ENCODE measurements around the gene SNRPB2.

The SNRPB2 gene

DNA sequence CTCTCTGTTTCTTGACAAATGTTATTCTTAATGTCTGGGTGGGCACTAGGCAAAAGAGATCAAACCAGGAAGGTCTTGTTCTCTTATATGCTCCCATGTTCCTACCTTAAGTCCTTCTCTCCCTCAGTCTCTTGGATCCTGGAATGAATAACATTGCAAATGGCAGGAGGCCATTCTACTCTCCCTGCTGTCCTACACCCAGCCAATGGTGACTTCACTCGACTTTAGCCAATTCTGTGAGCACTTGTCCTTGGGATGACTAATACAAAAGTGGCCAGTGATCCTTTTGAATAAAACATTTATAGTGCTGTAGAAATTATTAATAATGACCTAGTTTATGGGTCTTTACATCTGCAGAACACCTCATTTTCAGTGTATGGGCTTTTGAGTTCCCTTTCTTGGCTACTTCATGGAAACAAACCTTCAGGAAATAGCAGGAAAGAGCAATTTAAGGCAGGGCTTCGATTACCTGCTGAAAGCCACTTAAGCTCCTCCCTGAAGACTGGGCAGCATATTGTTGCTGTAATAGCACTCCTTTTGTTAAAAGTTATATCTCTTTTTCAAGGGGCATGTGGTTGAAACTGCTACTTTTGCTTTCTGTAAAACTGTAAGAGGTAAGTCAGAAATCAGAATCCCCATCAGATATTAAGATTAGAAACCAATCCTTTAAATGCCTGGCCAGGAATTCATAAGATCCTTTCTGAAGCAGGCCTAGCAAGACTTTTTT lies 28.8 kb downstream of the SNRPB2 start:
- no peak for TF ChIP-seq FOXP2 (optimal IDR thresholded peaks at IDR 0.05; ENCODE audit: borderline replicate concordance, extremely low read depth, extremely low read length, insufficient read depth)
- TF ChIP-seq REST (IDR thresholded peaks at IDR 0.05; ENCODE audit: insufficient read depth in 1 of 2, low read depth in 2 of 2, low read length in 2 of 2), result no peak
- no peak for TF ChIP-seq TAF1 (IDR thresholded peaks at IDR 0.05; ENCODE audit: borderline replicate concordance, insufficient read depth, low read length)
- TF ChIP-seq SIN3A (IDR thresholded peaks at IDR 0.05; ENCODE audit: borderline replicate concordance, insufficient read depth, low read length), result no peak
- TF ChIP-seq POLR2AphosphoS5 (IDR thresholded peaks at IDR 0.05; ENCODE audit: low read depth, low read length), result no peak

GRCh38 chr20:16759181-16759563 lies 29.3 kb downstream of the SNRPB2 start:
- TF ChIP-seq FOXP2 (optimal IDR thresholded peaks at IDR 0.05; ENCODE audit: borderline replicate concordance, extremely low read depth, extremely low read length, insufficient read depth), result no peak
- TF ChIP-seq SIN3A (IDR thresholded peaks at IDR 0.05; ENCODE audit: borderline replicate concordance, insufficient read depth, low read length), result no peak

DNA sequence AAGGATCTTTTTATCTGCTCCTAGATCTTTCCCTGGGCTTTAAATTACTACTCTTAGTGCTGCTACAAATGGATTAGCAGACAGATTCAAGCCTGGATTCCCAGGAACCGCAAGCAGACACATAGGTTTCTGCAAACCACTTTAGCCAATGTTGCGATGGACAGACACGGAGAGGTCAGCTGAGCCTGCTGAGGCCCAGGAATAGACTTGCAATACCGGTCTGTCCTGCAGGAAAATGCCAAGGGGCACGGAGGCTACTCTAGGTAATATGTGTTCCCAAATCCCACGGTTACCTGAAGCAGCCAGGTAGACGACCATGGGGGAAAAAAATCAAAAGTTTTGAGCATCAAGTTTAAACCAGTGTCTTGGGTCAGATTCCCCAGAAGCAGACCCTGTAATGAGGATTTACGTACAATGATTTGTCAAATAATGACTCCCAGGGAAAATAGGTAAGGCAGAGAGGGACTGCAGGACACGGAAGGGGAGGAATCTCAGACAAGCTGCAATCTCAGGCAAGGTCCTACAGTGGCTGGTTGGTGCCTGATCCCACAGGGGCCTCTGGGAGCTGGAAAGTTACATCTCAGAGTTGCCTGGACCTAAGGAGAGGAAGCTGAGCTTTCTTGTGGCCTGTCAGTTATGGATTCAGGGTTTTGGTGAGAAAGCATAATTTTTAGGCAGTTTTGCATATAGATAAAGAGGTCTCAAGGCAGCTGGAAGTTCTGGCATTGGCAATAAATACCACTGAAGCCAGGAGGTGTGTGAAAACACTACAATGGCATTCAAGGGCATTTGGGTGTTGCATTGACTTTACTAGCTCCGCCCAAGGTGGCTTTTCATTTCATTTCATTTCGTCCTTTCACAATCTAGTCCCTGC lies 30.8 kb downstream of the SNRPB2 start:
- TF ChIP-seq REST (IDR thresholded peaks at IDR 0.05; ENCODE audit: insufficient read depth in 1 of 2, low read depth in 2 of 2, low read length in 2 of 2) (no peak), TAF1 (IDR thresholded peaks at IDR 0.05; ENCODE audit: borderline replicate concordance, insufficient read depth, low read length) (no peak), FOXP2 (optimal IDR thresholded peaks at IDR 0.05; ENCODE audit: borderline replicate concordance, extremely low read depth, extremely low read length, insufficient read depth) (no peak), SIN3A (IDR thresholded peaks at IDR 0.05; ENCODE audit: borderline replicate concordance, insufficient read depth, low read length) (no peak), POLR2AphosphoS5 (IDR thresholded peaks at IDR 0.05; ENCODE audit: low read depth, low read length) (no peak)

DNA sequence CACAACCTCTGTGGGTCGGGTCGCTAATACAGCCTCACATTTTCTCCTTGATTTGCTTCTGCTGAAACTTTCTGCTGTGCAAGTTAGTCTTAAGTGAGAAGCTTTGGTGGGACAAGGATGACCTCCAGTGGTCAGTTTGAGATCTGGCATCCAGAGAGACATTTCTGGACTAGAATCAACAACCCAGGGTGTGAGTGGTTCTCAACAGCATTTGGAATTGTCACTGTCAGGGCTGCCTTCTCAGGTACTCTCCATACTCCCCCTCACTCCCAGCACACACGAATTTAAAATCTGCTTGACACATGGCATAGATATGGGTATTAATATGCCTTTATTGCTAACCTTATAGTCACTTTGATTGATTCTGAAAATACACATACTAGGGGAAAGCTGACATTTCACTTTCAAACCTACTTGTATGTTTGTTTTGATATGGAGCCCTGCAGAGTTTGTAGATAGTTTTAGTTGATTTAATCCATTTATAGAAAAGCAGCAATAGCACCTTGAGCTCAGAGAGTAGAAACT lies 31.5 kb downstream of the SNRPB2 start:
- no peak for TF ChIP-seq SIN3A (IDR thresholded peaks at IDR 0.05; ENCODE audit: borderline replicate concordance, insufficient read depth, low read length)

DNA sequence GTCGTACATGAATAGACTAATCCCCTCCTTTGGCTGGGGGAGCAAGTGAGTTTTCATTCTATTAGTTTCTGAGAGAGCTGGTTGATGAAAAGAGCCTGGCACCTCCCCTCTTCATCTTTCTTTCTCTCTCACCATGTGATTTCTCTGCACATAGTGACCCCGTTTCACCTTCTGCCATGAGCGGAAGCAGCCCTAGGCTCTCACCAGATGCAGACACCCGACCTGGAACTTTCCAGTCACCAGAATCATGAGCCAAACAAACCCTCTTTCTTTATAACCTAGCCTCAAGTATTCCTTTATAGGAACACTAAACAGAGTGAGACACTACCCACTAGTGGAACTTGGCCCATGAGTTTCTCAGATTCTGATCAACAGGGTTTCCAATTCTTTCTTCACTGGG lies 34.7 kb downstream of the SNRPB2 start:
- no peak for TF ChIP-seq SIN3A (IDR thresholded peaks at IDR 0.05; ENCODE audit: borderline replicate concordance, insufficient read depth, low read length)
- no peak for TF ChIP-seq POLR2AphosphoS5 (IDR thresholded peaks at IDR 0.05; ENCODE audit: low read depth, low read length)
- TF ChIP-seq FOXP2 (optimal IDR thresholded peaks at IDR 0.05; ENCODE audit: borderline replicate concordance, extremely low read depth, extremely low read length, insufficient read depth), result no peak
- TF ChIP-seq TAF1 (IDR thresholded peaks at IDR 0.05; ENCODE audit: borderline replicate concordance, insufficient read depth, low read length), result no peak
- TF ChIP-seq REST (IDR thresholded peaks at IDR 0.05; ENCODE audit: insufficient read depth in 1 of 2, low read depth in 2 of 2, low read length in 2 of 2), result no peak

- no peak for TF ChIP-seq FOXP2 (optimal IDR thresholded peaks at IDR 0.05; ENCODE audit: borderline replicate concordance, extremely low read depth, extremely low read length, insufficient read depth)
- no peak for TF ChIP-seq REST (IDR thresholded peaks at IDR 0.05; ENCODE audit: insufficient read depth in 1 of 2, low read depth in 2 of 2, low read length in 2 of 2)
- TF ChIP-seq POLR2AphosphoS5 (IDR thresholded peaks at IDR 0.05; ENCODE audit: low read depth, low read length), result no peak
- TF ChIP-seq TAF1 (IDR thresholded peaks at IDR 0.05; ENCODE audit: borderline replicate concordance, insufficient read depth, low read length), result no peak
- TF ChIP-seq SIN3A (IDR thresholded peaks at IDR 0.05; ENCODE audit: borderline replicate concordance, insufficient read depth, low read length), result no peak
Measured at GRCh38 chr20:16771213-16771612, 41.4 kb downstream of the SNRPB2 start.

Data from PFSK-1 (cell line).